Right cardiac atrium (tissue), 5 donors: Measurements from ENCODE around the gene TRAPPC12. TPM values are rescaled to one million over a fixed set of nuclear protein-coding genes. Genes with fewer than 3 reads are reported as not detected.
"Not testable (repeated sequence)": the region's sequence is repeated elsewhere in the genome, so short reads cannot be mapped to it uniquely, and the experiment has no call there.

ENCODE experiments used
- ATAC-seq, 2 donors: fragments of 200-7000 bp; cut with Tn5 transposase; one replicate each; pipeline versions ENCODE4 v1.8.0 to v1.9.1; 2020; ENCODE audit warnings: moderate library complexity in 2 of 2, mild to moderate bottlenecking in 1 of 2
- DNase-seq, 3 donors: peaks; one replicate each; pipeline ENCODE4 v3.0.0-alpha.2; 2020
- H3K27ac ChIP-seq: one replicate; pipeline ENCODE4 v1.5.1; 2013; ENCODE audit warnings: mild to moderate bottlenecking, low read length, control low read depth, moderate library complexity
- H3K27me3 ChIP-seq: one replicate; pipeline ENCODE4 v1.6.1; 2013; ENCODE audit not compliant: control insufficient read depth, insufficient read depth
- H3K4me1 ChIP-seq: one replicate; pipeline ENCODE4 v1.6.1; 2013; ENCODE audit warnings: low read length; ENCODE audit not compliant: control insufficient read depth, insufficient read depth
- H3K4me3 ChIP-seq: one replicate; pipeline ENCODE4 v1.5.1; 2013; ENCODE audit warnings: low read length, control low read depth
- H3K9me3 ChIP-seq: one replicate; pipeline ENCODE4 v1.6.1; 2013; ENCODE audit warnings: low read length; ENCODE audit not compliant: control insufficient read depth
- WGBS: extraction: QIAGEN DNeasy Blood & Tissue Kit; methylation state at CpG from one replicate; pipeline ENCODE4 v1.1.7; 2013; 5-methylcytosine and 5-hydroxymethylcytosine counted together
- intact Hi-C, 4 donors: fragments of 100-400 bp; cut with DNase I; formaldehyde crosslinking; loops; one replicate each; pipeline versions ENCODE4 v1.11.0 to v1.14.0; 2022 to 2023
- polyA plus RNA-seq: library from polyadenylated mRNA; stranded (reverse); fragments of 200-250 nt; gene quantifications from one replicate; pipeline ENCODE4 v1.2.3, GENCODE V29; 2013
- total RNA-seq, 4 donors: library from RNA; stranded (reverse); fragmentation: NEBNext Ultra II Directional; extraction: Animal tissue kit (Norgen Biotek cat#: 25700); gene quantifications; one replicate each; pipeline ENCODE4 v1.2.1, GENCODE V29; 2021
- donor health status: healthy with polysubstance abuse.
- donor health status: DM: no; HTN: yes; CAD: no.
- donor health status: DM: no; HTN: no; CAD: no.
- donor health status: DM: no; HTN: yes; CAD: no; lungs with severe emphysema.
- donor health status: DM: yes; HTN: yes; CAD: no.

Gene TRAPPC12
- total and polyA plus RNA-seq, 5 donors = 93.4 to 137 (median 128) TPM

DNA sequence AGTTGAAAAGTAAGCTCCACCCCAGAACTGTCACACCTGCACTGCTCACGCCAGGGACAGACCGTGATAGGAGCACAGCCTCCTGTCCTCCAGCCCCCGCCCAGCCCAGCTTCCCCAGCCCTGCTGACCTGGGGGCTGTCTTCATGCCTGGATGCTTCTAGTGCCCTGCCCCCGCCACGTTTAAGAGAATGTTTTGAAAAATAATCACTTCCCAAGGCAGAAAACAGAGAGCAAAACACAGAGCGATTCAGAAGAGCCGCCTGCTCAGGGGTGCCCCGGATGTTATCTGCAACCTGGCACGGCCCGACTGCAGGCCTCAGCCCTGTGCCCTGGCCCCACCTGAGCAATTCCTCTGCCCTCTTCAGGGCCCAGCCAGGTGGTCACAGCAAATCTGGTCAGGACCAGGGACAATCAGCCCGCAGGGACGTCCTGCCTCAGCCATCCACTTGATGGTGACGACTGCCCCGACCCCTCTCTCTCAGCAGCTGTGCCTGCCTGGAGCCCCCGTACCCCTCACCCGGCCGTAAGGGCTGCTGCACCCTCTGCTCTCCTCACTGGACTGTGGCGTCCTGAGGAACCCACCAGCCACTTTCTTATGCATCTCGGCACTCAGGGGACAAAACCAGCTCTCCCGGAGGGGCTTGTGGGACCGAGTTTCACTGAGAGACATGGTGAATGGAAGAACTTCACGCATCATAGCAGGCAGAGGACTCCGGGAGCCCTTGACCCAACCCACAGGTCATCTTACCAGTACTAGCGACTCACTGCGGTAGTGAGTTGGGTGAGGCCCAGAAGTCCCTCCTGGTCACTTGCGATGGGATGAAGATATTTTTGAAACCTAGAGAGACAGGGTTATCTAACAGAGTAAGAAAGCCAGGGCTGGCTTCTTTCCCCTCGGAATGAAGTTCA lies 109.6 kb downstream of the TRAPPC12 start:
- H3K27ac ChIP-seq = no peak overlapping the region
- no peak for DNase-seq
- H3K27me3 ChIP-seq = no peaks in the 10 kb centered on the region
- WGBS = 65% methylated on average over 27 of the region's 27 CpGs
- H3K9me3 ChIP-seq = no peaks in the 10 kb centered on the region
- no peak for ATAC-seq
- H3K4me3 ChIP-seq = no peak overlapping the region
- peaks cover 4% of the 10 kb centered on the region for H3K4me1 ChIP-seq
- intact Hi-C loops = no loop called here

- no peak for ATAC-seq
- DNase-seq = no peak
- no peak overlapping the region for H3K27ac ChIP-seq
- WGBS = 92% methylated on average over 16 of the region's 16 CpGs
- no peaks in the 10 kb centered on the region for H3K27me3 ChIP-seq
- no peaks in the 10 kb centered on the region for H3K9me3 ChIP-seq
- intact Hi-C loops = no loop called here
- no peak overlapping the region for H3K4me3 ChIP-seq
- peaks cover 4% of the 10 kb centered on the region for H3K4me1 ChIP-seq
Observed at GRCh38 chr2:3489764-3490115, 110.2 kb downstream of the TRAPPC12 start.

DNA sequence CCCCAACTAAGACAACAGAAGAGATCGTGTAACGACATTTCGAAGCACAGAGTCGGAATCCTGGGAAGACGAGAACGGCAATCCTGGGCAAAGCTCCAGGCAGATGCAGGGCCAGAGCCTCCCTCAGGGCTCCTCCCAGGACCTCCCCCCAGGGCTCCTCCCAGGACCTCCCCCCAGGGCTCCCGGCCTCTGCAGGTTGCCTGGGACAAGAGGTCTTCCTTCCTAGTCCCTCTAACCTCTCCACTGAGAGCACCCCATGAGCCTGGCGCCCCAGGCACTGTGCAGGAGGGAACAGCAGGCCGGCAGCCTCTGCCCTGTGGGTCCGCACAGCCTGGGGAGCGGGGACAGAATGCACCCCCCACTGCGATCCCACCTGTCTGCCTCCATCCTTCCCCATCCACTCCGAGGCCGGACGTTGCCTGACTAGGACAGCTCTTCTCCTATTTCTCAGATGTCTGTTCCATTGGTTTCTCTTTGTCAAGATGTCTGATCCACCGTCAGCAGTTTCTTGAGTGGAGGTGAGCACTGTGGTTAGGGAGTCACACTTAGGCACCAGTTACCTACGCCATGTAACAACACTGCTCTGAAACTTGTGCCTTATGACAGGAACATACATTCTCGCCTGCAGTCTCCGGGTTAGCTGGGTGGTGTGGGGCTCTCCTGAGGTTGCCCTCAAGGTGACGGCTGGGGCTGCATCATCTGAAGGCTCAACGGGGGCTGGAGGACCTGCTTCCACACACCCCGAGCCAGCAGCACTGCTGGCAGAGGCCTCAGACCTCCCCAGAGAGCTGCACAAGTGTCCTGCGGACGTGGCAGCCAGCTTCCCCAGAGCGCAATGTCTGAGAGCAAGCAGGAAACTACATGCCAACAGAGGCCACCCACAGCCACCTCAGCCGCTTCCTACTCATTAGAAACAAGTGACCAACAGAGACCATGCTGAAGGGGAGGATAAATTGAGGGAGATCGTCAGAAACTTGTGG lies 111.0 kb downstream of the TRAPPC12 start:
- intact Hi-C loops = no loop called here
- no peaks in the 10 kb centered on the region for H3K9me3 ChIP-seq
- no peak overlapping the region for H3K4me3 ChIP-seq
- H3K27ac ChIP-seq = no peak overlapping the region
- H3K4me1 ChIP-seq = peaks cover 4% of the 10 kb centered on the region
- WGBS = 73% methylated on average over 27 of the region's 27 CpGs
- peak in 2 of 3 donors; percentile 58 to 61 for DNase-seq
- no peaks in the 10 kb centered on the region for H3K27me3 ChIP-seq
- ATAC-seq = no peak

GRCh38 chr2:3491306-3491705 lies 111.8 kb downstream of the TRAPPC12 start:
- intact Hi-C loops = no loop called here
- Histone ChIP-seq H3K4me3 (no peak overlapping the region), H3K27ac (no peak overlapping the region), H3K27me3 (no peaks in the 10 kb centered on the region), H3K9me3 (no peaks in the 10 kb centered on the region), H3K4me1 (peaks cover 4% of the 10 kb centered on the region)
- DNase-seq (no peak), ATAC-seq (no peak)
- 43% methylated on average over 6 of the region's 6 CpGs for WGBS

DNA sequence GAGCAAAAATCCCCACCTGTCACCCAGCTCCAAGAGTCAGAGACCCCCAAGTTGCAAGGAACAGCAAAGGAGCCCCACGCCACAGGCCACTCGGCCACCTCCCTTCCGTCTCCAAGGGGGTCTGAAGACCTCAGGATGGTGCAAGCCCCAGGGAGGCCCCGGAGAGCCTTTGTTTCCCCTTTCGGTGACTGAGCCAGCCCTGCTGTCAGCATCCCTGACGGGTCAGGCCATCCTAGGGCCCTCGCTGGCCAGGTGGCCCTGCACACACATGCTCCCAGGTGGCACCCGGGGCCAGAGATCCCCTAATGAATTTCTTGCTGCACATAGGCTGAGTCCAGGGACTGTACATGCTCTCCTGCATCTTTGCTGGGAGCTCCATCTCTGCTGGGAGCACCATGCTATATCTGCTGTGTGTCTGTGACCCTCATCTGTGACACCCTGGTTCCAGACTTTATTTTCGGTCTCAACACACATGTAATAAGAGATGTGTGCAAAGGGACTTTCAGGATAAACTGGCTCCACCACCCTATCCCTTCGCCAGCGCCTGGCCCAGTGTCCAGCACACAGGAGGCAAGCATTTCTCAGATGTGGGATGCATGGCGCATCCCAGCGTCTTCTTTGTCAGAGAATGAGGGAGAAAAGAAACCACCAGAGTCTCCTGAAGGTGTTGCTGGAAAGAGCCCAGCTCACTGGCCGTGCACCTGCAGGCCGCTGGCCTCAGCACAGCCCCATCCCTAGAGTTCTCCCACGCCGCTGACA lies 112.4 kb downstream of the TRAPPC12 start:
- Histone ChIP-seq H3K27me3 (no peaks in the 10 kb centered on the region), H3K27ac (no peak overlapping the region), H3K4me1 (peaks cover 4% of the 10 kb centered on the region), H3K4me3 (no peak overlapping the region), H3K9me3 (no peaks in the 10 kb centered on the region)
- DNase-seq (no peak), ATAC-seq (no peak)
- WGBS = 91% methylated on average over 17 of the region's 17 CpGs
- intact Hi-C loops = no loop called here

DNA sequence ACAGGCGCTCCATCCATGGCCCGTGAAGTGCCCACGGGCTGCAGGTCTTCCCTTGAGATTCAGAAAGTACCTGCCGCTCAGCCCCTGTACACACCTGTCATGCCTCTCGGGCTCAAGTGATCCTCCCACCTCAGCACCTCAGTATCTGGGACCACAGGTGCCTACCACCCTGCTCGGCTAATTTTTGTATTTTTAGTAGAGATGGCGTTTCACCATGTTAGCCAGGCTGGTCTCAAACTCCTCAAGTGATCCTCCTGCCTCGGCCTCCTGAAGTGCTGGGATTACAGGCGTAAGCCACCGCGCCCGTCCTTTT lies 112.9 kb downstream of the TRAPPC12 start:
- H3K27ac ChIP-seq, intact Hi-C loops: not testable (repeated sequence)
- WGBS = 92% methylated on average over 12 of the region's 12 CpGs

DNA sequence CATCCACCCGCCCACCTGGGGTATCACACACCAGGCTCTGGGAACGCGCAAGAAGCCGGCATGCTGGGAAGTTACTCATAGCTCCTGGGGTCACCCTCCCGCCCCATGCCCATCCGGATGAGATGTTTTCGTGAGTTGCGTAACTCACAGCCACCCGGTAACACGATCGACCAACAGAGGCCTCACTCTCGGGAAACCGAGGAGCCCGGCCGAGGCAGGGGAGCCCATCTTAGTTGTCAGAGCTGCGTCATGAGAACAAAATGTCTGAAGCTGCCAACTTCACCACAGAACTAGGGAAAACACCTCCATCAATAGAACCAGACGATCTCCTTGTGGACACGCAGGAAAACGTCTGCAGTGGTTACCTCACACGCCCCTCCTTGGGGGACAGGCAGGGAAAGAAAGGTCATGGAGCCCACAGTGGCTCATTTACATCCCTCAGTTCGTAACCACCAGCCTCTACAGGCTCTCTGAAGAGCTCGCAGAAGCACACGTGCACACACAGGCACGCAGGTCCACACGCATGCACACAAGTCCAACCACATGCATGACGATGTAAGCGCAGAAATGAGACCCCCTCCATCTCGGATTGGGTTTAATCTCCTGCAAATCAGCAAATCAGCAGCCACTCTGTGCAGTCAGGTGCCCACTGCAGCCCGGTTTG lies 113.6 kb downstream of the TRAPPC12 start:
- Histone ChIP-seq H3K4me3 (no peak overlapping the region), H3K27ac (no peak overlapping the region), H3K4me1 (peaks cover under 1% of the 10 kb centered on the region), H3K27me3 (no peaks in the 10 kb centered on the region), H3K9me3 (no peaks in the 10 kb centered on the region)
- DNase-seq (no peak), ATAC-seq (peak in 1 of 2 donors; percentile 24)
- 72% methylated on average over 29 of the region's 29 CpGs for WGBS
- intact Hi-C loops = no loop called here

More for the DNA sequence above, 112.9 kb downstream of the TRAPPC12 start:
- not testable (repeated sequence) for H3K4me3 ChIP-seq, ATAC-seq, DNase-seq, H3K9me3 ChIP-seq, H3K4me1 ChIP-seq, H3K27me3 ChIP-seq

- peak; percentile 89 to 92 for ATAC-seq
- no peaks in the 10 kb centered on the region for H3K27me3 ChIP-seq
- peak overlapping the region; percentile 33 for H3K4me3 ChIP-seq
- intact Hi-C loops = no loop called here
- peak; percentile 63 to 86 (median 81) for DNase-seq
- H3K27ac ChIP-seq = peak overlapping the region; percentile 25
- WGBS = 13% methylated on average over 10 of the region's 10 CpGs
- no peaks in the 10 kb centered on the region for H3K9me3 ChIP-seq
- H3K4me1 ChIP-seq = no peaks in the 10 kb centered on the region
Observed at GRCh38 chr2:3493615-3494007, 114.1 kb downstream of the TRAPPC12 start.

GRCh38 chr2:3494984-3495666 lies 115.6 kb downstream of the TRAPPC12 start:
- no peaks in the 10 kb centered on the region for H3K4me1 ChIP-seq
- ATAC-seq (no peak), DNase-seq (no peak)
- H3K4me3 ChIP-seq = no peak overlapping the region
- no peaks in the 10 kb centered on the region for H3K9me3 ChIP-seq
- intact Hi-C loops = no loop called here
- WGBS = 95% methylated on average over 13 of the region's 13 CpGs
- H3K27me3 ChIP-seq = no peaks in the 10 kb centered on the region
- H3K27ac ChIP-seq = no peak overlapping the region

GRCh38 chr2:3496708-3497080 lies 117.2 kb downstream of the TRAPPC12 start:
- intact Hi-C loops, ATAC-seq: not testable (repeated sequence)

More at GRCh38 chr2:3496708-3497080, 117.2 kb downstream of the TRAPPC12 start:
- H3K27me3 ChIP-seq, H3K4me1 ChIP-seq, H3K4me3 ChIP-seq, DNase-seq, H3K27ac ChIP-seq, H3K9me3 ChIP-seq: not testable (repeated sequence)
- 94% methylated on average over 15 of the region's 15 CpGs for WGBS
